GM11168 (cell line): ENCODE results near the gene NAT14.
"Not testable (repeated sequence)": the region's sequence is repeated elsewhere in the genome, so short reads cannot be mapped to it uniquely, and the experiment has no call there.

Experiments
- in situ Hi-C: fragments of 300-500 bp; cut with MboI; formaldehyde crosslinking; loops from one replicate; pipeline ENCODE4 v1.12.0; 2022; ENCODE audit warnings: low sequenced_read_pairs; ENCODE audit not compliant: unreplicated experiment

NAT14 gene

DNA sequence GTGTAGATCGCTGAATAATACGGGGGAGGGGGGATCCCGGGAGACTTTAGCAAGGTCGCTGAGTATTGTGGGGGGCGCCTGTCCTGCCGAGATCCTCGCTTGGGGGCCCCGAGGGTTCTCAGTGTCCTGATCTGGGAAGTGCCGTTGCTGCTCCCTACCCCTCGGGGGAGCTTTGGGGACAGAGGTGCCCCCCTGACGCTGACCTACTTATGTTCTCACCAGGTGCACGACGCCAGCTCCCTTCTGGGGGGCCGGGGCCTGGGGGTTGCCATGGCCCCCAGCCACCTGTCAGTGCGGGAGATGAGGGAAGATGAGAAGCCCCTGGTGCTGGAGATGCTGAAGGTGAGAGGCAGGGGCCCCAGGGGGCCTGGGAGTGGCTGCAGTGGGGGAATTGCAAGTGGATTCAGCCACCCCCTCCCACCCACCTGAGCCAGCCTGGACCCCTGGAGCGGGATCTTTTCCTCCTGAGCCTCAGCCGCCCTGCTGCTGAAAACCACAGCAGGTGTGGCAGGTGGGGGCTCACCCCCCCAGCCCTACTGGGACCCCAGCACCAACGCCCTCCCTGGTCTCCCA, 537 bp downstream of the NAT14 start:
- in situ Hi-C loops, result no loop called here

DNA sequence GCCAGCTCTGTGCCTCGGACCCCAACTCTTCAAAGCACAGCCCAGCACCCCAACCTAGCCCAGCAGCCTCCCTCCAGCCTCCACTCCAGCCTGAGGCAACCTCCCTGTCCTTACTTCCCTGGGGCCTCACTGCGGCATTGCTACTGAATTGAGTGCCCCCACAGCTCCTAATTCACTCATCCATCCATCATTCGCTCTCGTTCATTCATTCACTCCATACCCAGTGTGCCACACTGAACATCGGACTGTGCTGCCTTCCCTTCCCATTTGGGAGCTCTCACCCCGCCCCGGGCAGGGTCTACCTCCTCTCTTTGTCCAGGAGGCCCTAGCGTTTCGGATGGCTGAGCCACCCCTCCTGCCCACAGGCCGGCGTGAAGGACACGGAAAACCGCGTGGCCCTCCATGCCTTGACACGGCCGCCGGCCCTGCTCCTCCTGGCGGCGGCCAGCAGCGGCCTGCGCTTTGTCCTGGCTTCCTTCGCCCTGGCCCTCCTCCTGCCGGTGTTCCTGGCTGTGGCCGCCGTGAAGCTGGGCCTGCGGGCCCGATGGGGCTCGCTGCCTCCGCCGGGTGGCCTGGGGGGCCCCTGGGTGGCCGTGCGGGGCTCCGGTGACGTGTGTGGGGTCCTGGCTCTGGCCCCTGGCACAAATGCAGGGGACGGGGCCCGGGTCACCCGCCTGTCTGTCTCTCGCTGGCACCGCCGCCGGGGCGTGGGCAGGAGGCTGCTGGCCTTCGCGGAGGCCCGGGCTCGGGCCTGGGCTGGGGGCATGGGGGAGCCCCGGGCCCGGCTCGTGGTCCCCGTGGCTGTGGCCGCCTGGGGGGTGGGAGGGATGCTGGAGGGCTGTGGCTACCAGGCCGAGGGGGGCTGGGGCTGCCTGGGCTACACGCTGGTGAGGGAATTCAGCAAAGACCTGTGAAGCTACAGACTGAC, 1.3 kb downstream of the NAT14 start:
- in situ Hi-C loops, result no loop called here

DNA sequence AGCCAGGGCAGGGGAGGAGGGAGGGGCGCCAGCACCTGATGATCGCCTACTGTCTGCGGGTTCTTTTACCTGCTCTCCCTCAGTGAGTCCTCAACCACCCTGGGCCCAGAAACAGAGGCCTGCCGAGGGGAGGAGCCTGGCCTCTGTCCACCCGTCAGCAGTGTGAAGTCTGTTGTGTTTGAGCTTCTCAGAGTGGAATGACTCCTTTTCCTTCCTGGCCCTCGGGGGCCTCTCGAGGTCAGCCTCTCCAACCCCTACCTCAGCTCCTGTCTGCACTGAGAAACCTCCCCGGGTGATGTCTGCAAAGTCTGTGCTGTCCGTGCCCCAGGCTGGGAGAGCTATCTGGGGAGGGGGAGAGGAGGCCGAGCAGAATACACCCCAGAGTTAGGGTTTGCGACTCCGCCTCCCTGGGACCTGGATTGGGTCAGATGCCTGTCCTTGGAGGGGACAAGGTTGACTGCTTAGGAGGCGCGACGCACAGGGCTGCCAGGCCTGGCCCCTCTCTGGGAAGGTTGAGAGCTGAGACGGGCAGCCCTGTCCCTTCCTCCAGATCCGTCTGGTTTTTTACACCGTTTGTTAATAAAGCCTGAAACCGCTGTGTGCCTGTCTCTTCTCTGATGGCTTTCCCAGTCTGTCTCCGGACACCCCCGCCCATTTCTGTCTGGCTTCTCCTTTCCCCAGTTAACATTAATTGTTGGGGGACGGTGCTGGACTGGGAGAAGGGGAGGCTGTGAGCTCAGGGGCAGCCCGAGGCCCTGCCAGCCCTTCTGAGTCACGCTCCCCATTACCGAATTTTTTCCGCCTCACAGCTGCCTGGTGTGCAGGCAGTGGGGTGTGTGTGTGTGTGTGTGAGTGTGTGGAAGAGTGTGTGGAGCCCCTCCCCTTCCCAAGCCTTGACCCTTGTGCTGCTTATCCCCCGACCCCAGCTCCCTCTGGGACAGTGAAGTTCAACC, 2.3 kb downstream of the NAT14 start:
- in situ Hi-C loops, result no loop called here

DNA sequence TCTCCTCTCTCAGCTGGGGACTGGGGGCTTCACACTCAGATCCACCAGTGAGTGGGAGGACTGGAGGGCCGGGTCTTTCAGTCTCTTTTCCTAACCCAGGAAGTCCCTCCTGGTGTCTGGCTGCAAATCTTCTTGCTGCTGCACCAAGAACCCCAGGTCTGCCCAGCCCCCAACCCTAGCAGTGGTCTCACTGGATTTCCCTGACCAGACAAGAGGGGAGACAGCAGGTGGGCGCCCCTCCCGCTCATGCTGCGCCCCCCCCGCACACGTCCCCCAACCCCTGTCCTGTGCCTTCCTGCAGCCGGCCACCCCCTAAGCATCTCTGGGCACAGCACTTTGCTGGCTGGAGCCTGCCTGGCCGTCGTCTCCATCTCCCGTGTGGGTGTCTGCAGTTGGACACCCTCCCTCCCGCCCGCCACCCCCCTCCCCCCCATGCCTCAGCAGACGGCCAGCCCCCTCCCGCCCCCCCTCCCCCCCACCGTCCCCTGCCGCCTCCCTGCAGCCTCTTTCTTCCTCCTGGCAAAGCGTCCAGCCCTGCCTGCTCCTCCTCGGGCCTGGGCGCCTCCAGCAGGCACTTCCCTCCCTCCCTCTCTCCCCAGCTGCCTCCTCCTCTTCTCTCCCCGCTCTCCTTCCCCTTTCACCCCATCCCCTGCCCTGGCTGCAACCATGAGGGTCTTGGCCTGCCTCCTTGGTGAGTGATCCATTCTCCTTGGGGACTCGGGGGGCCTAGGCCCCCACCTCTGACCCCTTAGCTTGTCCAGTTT, 3.1 kb downstream of the NAT14 start, which contains the start of gene SSC5D:
SSC5D (plus strand) TSS at position 513 of the 764 bp plus-strand sequence; CDS start at position 667, 154 bp downstream.
- in situ Hi-C loops, result no loop called here

DNA sequence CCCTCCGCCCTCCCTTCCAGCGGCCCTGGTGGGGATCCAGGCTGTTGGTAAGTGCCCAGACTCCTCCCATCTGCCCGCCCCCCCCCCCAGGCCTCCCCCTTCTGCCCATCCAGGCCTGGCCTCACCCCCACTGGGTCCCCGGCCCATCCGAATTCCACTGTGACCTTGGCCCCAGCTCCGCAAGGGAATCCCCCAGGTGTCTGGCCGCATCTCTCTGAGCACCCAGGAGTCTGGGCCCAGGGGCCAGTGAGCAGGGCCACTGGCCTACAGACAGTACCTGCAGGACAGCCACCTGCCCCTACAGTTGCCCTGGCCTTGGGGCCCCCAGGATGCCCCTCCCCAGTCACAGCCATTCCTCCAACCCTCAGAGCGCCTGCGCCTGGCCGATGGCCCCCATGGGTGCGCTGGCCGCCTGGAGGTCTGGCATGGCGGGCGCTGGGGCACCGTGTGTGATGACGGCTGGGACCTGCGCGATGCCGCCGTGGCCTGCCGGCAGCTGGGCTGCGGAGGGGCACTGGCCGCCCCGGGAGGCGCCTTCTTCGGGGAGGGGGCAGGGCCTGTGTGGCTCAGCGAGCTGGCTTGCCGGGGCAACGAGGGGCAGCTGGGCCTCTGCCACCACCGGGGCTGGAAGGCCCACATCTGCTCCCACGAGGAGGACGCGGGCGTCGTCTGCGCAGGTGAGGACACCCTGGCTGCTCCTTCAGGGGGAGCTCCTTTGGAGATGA, 4.2 kb downstream of the NAT14 start:
- in situ Hi-C loops, result no loop called here

GRCh38 chr19:55489711-55490477, 4.9 kb downstream of the NAT14 start:
- in situ Hi-C loops, result no loop called here

- in situ Hi-C loops, result no loop called here
Observed at GRCh38 chr19:55490478-55491432, 5.8 kb downstream of the NAT14 start.

DNA sequence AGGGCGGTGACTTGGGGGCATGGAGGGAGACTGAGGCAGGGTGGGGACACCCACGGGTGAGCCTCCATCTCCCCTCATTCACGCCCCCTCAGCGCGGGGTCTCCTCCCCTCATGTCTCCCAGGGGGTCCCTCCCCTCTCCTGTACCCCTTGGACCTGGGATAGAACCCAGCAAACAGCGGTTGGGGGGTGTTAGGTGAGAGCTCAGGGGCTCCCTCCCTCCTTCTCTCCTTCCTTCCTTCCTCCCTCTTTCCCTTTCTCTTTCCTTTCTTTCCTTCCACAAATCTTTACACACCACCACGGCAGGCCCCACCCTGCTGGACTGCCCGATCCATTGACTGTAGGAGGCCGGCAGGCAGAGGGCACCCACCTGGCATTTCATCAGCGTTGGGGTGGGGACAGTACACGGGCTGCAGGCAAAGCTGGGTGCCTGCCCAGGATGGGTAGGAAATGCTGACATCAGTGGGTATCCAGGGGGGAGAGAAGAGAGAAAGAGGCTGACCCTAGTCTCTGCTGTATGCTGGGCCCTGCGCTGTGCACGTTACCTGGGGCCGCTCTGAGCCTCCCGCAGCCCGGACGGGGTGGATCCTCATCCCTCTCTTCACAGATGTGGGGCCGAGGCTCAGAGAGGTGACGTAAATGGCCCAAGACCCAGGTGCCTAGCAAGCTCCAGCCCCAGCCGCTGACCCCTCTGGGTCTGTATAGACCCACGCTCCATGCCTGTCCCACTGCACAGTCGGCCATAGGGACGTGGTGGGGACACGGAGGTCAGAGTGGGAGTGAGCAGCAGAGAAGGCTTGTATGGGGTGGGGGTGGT, 6.8 kb downstream of the NAT14 start:
- in situ Hi-C loops, result no loop called here

DNA sequence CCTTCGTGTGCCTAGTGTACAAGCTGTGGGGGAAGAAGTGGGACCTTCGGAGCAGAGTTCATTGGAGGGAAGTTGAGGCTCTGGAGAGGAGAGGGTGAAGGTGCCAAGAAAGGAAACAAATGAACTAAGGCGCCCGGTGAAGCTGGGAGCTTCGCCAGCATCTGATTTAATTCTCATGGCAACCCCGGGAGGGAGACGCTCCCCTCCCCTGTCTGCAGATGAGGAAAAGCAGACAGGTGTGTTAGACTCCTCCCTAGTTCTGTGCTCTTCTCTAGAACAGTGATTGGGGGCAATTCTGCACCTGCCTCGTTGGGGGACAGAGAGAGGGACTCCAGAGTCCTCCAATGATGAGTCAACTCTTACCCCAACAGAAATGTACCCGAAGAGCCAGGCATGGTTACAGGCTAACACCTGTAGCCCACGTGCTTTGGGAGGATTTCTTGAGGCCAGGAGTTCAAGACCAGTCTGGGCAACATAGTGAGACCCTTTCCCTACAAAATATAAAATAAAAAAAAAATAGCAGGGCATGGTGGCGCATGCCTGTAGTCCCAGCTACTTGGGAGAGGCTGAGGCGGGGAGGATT, 7.5 kb downstream of the NAT14 start:
- in situ Hi-C loops, result no loop called here

DNA sequence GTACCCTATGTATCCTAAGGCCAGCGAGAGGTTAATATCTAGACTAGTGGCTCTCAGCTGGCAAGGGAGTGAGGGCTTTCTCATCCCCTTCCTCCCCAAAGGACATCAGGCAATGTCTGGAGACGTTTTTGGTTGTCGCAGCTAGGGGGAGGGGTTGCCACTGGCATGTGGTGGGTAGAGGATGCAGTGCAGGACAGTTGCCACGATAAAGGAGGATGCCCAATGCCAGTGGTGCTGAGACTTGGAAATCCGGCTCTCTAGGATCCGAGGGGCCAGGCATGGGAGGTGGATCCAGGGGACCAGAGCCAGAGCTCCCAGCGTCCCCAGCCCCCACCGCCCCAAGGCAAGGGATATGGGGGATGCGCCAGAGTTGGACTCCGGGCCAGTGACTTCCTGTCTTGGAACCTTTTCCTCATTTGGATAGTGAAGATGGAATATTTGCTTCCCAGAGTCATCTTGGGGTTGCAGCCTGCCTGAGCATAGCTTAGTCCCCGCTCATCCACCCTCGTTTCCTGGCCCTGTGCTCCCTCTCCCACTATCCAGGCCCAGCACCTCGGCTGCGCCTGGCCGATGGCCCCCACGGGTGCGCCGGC, 8.2 kb downstream of the NAT14 start:
- in situ Hi-C loops, result no loop called here

- in situ Hi-C loops, result no loop called here
Observed at GRCh38 chr19:55493645-55494171, 8.7 kb downstream of the NAT14 start.

DNA sequence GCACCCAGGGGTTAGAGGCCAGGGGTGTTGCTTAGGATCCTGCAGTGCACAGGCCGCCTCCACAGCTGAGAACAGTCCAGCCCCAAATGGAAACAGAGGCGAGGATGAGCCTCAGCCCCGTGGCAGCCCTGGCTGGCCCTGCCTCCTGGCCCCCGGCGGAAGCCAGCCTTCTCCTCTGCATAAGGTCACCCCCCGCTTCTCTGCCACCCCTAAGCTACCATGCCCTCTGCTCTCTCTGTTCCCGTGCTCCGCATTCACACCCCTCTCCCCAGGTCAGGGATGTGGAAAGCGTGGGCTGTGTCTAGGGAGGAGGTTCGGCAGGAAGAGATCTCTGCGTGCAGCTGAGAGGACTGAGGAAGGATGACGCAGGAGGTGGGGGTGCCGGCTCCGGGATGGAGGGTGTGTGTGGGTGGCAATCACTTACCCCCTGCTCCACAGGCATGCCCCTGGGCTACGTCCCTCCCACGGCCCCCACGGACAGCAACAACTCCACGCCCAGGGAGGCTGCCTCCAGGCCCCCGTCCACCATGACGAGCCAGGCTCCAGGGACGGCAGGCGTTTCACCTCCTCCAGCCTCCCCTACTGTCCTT, 9.3 kb downstream of the NAT14 start:
- in situ Hi-C loops, result no loop called here

GRCh38 chr19:55495646-55496349, 10.8 kb downstream of the NAT14 start:
- in situ Hi-C loops, result no loop called here

DNA sequence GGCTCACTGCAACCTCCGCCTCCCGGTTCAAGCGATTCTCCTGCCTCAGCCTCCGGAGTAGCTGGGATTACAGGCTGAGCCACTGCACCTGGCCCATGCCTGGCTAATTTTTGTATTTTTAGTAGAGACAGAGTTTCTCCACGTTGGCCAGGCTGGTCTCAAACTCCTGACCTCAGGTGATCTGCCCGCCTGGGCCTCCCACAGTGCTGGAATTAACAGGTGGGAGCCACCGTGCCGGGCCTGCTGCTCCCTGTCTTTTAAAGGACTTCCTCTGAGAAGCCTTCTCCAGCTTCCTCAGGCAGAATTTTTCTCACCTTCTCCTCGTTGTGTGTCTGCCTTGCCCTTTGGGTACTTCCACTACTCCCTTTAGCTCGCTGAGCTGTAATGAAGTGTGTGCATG, 11.8 kb downstream of the NAT14 start:
- in situ Hi-C loops, result not testable (repeated sequence)

DNA sequence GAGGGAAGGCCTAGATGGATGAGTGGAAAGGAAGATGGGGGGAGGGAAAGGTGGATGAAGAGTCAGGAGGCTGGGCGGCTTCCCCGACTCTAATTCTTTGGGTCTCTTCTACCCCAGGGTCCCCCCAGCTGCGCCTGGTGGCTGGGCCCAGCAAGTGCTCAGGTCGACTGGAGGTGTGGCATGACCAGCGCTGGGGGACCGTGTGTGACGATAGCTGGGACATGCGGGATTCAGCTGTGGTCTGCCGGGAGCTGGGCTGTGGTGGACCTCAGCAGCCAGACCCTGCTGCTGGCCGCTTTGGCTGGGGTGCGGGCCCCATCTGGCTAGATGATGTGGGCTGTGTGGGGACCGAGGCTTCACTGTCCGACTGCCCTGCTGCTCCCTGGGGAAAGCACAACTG, 12.8 kb downstream of the NAT14 start:
- in situ Hi-C loops, result no loop called here
